SK-N-MC (cell line): ENCODE data around the gene KRTAP10-3.
"Not testable (repeated sequence)": the region's sequence is repeated elsewhere in the genome, so short reads cannot be mapped to it uniquely, and the experiment has no call there.

Source experiments
- DNase-seq: peaks from one replicate; pipeline ENCODE4 v3.0.0-alpha.2; 2011; ENCODE audit warnings: low read depth, low spot score
- H3K27ac ChIP-seq: fragments of 200-600 bp; sonication (generic); 2 replicates; pipeline ENCODE4 v1.5.1; 2016; ENCODE audit warnings: mixed run types
- H3K36me3 ChIP-seq: fragments of 200-600 bp; sonication (generic); 2 replicates; pipeline ENCODE4 v1.6.1; 2017; ENCODE audit warnings: antibody characterized with exemption, low read length, mixed read lengths; ENCODE audit not compliant: insufficient read depth
- H3K4me3 ChIP-seq: fragments of 200-600 bp; sonication (generic); 2 replicates; pipeline ENCODE4 v1.5.1; 2016
- H3K9ac ChIP-seq: fragments of 200-600 bp; sonication (generic); 2 replicates; pipeline ENCODE4 v1.8.0; 2017; ENCODE audit warnings: mixed run types, mixed read lengths; ENCODE audit not compliant: insufficient read length
- H3K9me3 ChIP-seq: fragments of 200-600 bp; sonication (generic); 2 replicates; pipeline ENCODE4 v1.6.1; 2017; ENCODE audit warnings: low read depth, mild to moderate bottlenecking, antibody characterized with exemption, low read length, moderate library complexity, mixed read lengths
- EZH2 ChIP-seq: fragments of 200-600 bp; sonication (generic); IDR thresholded peaks from one replicate; pipeline ENCODE4 v1.6.1; 2017; ENCODE audit warnings: antibody characterized with exemption
- FOXP2 ChIP-seq: optimal IDR thresholded peaks from 2 replicates; pipeline ENCODE3; 2011; ENCODE audit warnings: mild to moderate bottlenecking, moderate library complexity; ENCODE audit not compliant: insufficient read depth; ENCODE audit errors: extremely low read length, control extremely low read depth
- POLR2AphosphoS5 ChIP-seq: IDR thresholded peaks from 2 replicates; pipeline ENCODE4 v1.6.1; 2012; ENCODE audit warnings: mild to moderate bottlenecking, low read depth, low read length, borderline replicate concordance

KRTAP10-3 gene

GRCh38 chr21:44566403-44566802 is 7.8 kb upstream of the KRTAP10-3 start:
- DNase-seq = no peak
- H3K9me3 ChIP-seq = peaks cover 8% of the 10 kb centered on the region; the same call in 1 of the 2 replicates
- peaks cover 37% of the 10 kb centered on the region for H3K36me3 ChIP-seq
- H3K4me3 ChIP-seq = no peak overlapping the region
- no peak overlapping the region for H3K9ac ChIP-seq
- H3K27ac ChIP-seq = no peak overlapping the region
- TF ChIP-seq EZH2 = no peak

GRCh38 chr21:44564886-44565598 is 6.4 kb upstream of the KRTAP10-3 start:
- Histone ChIP-seq H3K9ac (no peak overlapping the region), H3K4me3 (no peak overlapping the region), H3K36me3 (peaks cover 37% of the 10 kb centered on the region), H3K27ac (no peak overlapping the region), H3K9me3 (peaks cover 8% of the 10 kb centered on the region; the same call in 1 of the 2 replicates)
- DNase-seq = no peak
- TF ChIP-seq POLR2AphosphoS5 (no peak), EZH2 (no peak), FOXP2 (no peak)

- Histone ChIP-seq H3K9ac (no peak overlapping the region), H3K27ac (no peak overlapping the region), H3K4me3 (no peak overlapping the region), H3K36me3 (peaks cover 37% of the 10 kb centered on the region), H3K9me3 (peaks cover 8% of the 10 kb centered on the region; the same call in 1 of the 2 replicates)
- DNase-seq = no peak
- TF ChIP-seq FOXP2 = no peak
- TF ChIP-seq POLR2AphosphoS5 = no peak
- TF ChIP-seq EZH2 = no peak
These were observed 5.5 kb upstream of the KRTAP10-3 start for GRCh38 chr21:44564099-44564498.

- DNase-seq, H3K27ac ChIP-seq, H3K9me3 ChIP-seq, H3K9ac ChIP-seq, H3K4me3 ChIP-seq, H3K36me3 ChIP-seq: not testable (repeated sequence)
These were observed 293 bp downstream of the KRTAP10-3 start for GRCh38 chr21:44558329-44558675.

- Histone ChIP-seq H3K9me3 (peaks cover 2% of the 10 kb centered on the region; the same call in 1 of the 2 replicates), H3K36me3 (0 out of 2 replicates have a peak, but pooled peaks cover 2% of the 10 kb centered on the region), H3K9ac (no peak overlapping the region), H3K4me3 (no peak overlapping the region), H3K27ac (no peak overlapping the region)
- TF ChIP-seq POLR2AphosphoS5 (no peak), EZH2 (no peak), FOXP2 (no peak)
- no peak for DNase-seq
These were observed 885 bp downstream of the KRTAP10-3 start for GRCh38 chr21:44557491-44558328.

- DNase-seq = no peak
- H3K36me3 ChIP-seq = no peaks in the 10 kb centered on the region
- H3K4me3 ChIP-seq = no peak overlapping the region
- H3K9ac ChIP-seq = no peak overlapping the region
- no peaks in the 10 kb centered on the region for H3K9me3 ChIP-seq
- no peak overlapping the region for H3K27ac ChIP-seq
- TF ChIP-seq POLR2AphosphoS5 (no peak), FOXP2 (no peak), EZH2 (no peak)
These were observed 1.7 kb downstream of the KRTAP10-3 start for GRCh38 chr21:44556879-44557278.

- no peak for DNase-seq
- H3K36me3 ChIP-seq = no peaks in the 10 kb centered on the region
- TF ChIP-seq FOXP2 (no peak), EZH2 (no peak), POLR2AphosphoS5 (no peak)
- no peaks in the 10 kb centered on the region for H3K9me3 ChIP-seq
- no peak overlapping the region for H3K27ac ChIP-seq
- H3K4me3 ChIP-seq = no peak overlapping the region
- no peak overlapping the region for H3K9ac ChIP-seq
These were observed 3.3 kb downstream of the KRTAP10-3 start for GRCh38 chr21:44555200-44555875.

- Histone ChIP-seq H3K9me3 (no peaks in the 10 kb centered on the region), H3K4me3 (no peak overlapping the region), H3K27ac (no peak overlapping the region), H3K9ac (no peak overlapping the region), H3K36me3 (no peaks in the 10 kb centered on the region)
- no peak for DNase-seq
- no peak for TF ChIP-seq POLR2AphosphoS5
These were observed 5.9 kb downstream of the KRTAP10-3 start for GRCh38 chr21:44552681-44553080.

GRCh38 chr21:44552136-44552535 is 6.5 kb downstream of the KRTAP10-3 start:
- no peak for DNase-seq
- H3K9me3 ChIP-seq = no peaks in the 10 kb centered on the region
- H3K27ac ChIP-seq = no peak overlapping the region
- H3K9ac ChIP-seq = no peak overlapping the region
- no peak for TF ChIP-seq EZH2
- no peak for TF ChIP-seq POLR2AphosphoS5
- TF ChIP-seq FOXP2 = no peak
- no peaks in the 10 kb centered on the region for H3K36me3 ChIP-seq
- no peak overlapping the region for H3K4me3 ChIP-seq
